ENCODE data around the gene DLGAP1.

The DLGAP1 gene

DNA sequence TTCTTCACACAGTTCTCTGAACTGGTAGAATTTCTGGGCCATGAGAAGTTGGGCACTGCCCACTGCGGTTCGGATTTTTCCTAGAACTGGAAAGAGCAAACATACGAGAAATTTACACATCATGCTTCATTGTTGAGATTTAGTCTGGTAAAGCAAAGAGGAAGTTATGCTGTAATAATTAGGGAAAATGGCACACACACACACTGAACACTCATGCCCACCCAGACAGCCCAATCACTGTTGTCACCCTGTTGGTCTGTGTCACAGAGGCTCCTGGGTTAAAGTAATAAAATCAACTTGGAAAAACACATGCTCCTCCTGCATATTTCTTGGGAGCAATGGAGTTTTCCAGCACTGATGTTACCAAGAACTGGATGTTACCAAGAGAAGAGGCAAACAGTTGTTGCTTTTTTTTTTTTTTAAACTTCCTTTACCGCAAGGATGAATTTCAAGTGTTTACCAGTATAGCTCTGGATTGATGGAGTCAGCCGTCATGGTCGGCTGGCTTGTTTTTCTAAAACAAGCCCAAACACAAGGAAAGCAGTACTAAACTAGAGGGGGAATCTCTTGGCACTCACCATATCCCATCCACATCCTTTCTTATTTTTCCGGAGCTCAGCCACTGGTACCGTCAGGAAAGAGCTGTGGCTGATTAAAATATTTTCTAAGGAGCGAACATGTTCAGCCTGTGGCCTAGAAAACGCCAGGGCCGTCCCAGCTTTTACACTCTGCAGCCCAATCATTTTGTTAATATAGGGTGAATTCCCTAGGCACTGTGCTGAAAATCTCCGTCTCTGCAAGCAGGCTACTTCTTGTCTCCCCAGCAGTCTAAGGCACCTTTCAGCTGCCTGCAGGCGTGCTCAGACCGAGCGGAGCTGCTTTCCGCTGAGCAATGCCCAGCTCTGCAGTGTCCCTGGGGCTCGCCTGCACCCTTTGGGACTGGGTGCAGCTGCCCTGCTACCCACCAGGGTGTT is 946.2 kb downstream of the DLGAP1 start:
- no peak for DNase-seq (ENCODE audit: low read depth)
- no peak overlapping the region for H3K4me3 ChIP-seq (ENCODE audit: control insufficient read depth, low read depth, low read length)
- TF ChIP-seq, protein P1, sequence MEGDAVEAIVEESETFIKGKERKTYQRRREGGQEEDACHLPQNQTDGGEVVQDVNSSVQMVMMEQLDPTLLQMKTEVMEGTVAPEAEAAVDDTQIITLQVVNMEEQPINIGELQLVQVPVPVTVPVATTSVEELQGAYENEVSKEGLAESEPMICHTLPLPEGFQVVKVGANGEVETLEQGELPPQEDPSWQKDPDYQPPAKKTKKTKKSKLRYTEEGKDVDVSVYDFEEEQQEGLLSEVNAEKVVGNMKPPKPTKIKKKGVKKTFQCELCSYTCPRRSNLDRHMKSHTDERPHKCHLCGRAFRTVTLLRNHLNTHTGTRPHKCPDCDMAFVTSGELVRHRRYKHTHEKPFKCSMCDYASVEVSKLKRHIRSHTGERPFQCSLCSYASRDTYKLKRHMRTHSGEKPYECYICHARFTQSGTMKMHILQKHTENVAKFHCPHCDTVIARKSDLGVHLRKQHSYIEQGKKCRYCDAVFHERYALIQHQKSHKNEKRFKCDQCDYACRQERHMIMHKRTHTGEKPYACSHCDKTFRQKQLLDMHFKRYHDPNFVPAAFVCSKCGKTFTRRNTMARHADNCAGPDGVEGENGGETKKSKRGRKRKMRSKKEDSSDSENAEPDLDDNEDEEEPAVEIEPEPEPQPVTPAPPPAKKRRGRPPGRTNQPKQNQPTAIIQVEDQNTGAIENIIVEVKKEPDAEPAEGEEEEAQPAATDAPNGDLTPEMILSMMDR (conservative IDR thresholded peaks at IDR 0.05; ENCODE audit: control insufficient read depth, insufficient read depth, low read depth, low read length) = no peak

DNA sequence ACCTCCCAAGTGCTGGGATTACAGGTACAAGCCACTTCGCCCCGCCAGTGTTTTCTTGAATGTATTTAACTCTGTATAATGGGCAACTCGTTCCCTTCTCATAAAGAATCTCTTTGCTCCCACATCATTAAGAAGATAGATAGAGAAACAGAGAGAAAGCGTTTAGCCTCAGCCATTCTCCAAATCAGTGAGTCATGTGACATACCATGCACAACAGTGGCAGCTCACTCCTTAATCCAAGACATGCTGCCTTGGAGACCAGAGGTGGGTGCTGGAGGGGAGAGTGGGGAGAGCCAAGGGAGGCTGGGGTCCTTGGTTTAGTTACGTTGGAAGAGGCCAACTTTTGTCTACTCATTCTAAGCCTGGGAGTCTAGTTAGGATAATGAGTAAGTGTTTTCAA is 950.5 kb downstream of the DLGAP1 start:
- no peak for DNase-seq (ENCODE audit: low read depth)
- TF ChIP-seq, protein P1 (conservative IDR thresholded peaks at IDR 0.05; ENCODE audit: control insufficient read depth, insufficient read depth, low read depth, low read length) = no peak
- no peak overlapping the region for H3K4me3 ChIP-seq (ENCODE audit: control insufficient read depth, low read depth, low read length)

DNA sequence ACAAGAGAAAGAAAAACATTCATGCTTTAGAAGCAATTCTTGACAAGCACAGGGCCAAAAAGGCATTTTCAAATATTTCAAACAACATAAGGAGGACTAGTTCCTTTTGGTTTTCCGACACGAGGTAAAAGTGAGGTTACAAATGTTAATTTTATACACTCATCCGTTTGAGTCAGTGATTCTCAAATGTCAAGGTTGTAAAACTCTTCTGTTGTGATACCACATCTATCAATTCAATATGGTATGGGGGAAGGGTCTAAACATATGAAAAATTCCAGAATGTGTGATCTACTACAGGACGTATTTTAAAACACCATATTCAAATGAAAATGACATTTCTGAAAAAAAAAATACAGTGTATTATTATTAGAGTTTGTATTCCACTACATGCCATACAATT is 952.5 kb downstream of the DLGAP1 start:
- TF ChIP-seq, protein P1 (conservative IDR thresholded peaks at IDR 0.05; ENCODE audit: control insufficient read depth, insufficient read depth, low read depth, low read length) = no peak
- no peak for DNase-seq (ENCODE audit: low read depth)
- H3K4me3 ChIP-seq (ENCODE audit: control insufficient read depth, low read depth, low read length) = no peak overlapping the region

DNA sequence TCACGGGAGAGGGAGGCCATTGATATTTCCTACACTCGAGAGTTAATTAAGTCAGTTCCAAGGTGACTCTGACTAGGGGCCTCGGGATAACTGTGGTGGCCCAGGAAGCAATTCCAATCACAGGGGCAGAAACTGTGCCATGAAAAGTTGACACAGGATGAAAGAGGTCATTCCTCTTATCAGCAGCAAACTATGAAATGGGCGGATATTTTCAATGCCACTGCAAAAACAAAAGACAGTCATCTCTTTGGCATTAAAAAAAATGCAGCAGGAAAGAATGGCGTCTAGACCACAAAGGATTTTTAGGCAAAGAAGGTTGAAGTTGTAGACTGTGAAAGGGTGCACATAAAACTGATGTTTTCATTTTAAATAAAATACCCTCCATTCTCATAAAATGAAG is 955.1 kb downstream of the DLGAP1 start:
- TF ChIP-seq, protein P1 (conservative IDR thresholded peaks at IDR 0.05; ENCODE audit: control insufficient read depth, insufficient read depth, low read depth, low read length) = no peak
- no peak for DNase-seq (ENCODE audit: low read depth)
- no peak overlapping the region for H3K4me3 ChIP-seq (ENCODE audit: control insufficient read depth, low read depth, low read length)

DNA sequence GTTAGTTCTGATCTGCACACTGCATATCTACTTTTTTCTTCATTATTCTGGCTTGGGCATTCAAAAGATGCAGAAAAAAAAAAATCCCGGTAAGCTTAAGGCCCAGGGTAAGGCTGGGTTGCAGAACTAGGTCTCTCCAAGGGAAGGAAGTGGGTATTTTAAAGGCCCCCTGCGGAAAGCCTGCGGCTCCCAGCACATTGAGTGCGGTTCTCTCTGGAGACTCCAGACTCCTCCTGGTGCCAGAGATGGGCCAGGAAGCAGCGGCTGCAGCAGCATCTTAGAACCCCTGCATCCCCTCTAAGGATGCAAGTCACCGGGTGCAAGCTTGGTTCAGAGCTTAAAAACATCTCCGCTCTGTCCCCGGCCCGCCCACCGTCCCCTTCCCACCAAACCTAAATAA is 955.6 kb downstream of the DLGAP1 start:
- H3K4me3 ChIP-seq (ENCODE audit: control insufficient read depth, low read depth, low read length) = peak overlapping the region; percentile 36
- TF ChIP-seq, protein P1 (conservative IDR thresholded peaks at IDR 0.05; ENCODE audit: control insufficient read depth, insufficient read depth, low read depth, low read length) = no peak
- no peak for DNase-seq (ENCODE audit: low read depth)

DNA sequence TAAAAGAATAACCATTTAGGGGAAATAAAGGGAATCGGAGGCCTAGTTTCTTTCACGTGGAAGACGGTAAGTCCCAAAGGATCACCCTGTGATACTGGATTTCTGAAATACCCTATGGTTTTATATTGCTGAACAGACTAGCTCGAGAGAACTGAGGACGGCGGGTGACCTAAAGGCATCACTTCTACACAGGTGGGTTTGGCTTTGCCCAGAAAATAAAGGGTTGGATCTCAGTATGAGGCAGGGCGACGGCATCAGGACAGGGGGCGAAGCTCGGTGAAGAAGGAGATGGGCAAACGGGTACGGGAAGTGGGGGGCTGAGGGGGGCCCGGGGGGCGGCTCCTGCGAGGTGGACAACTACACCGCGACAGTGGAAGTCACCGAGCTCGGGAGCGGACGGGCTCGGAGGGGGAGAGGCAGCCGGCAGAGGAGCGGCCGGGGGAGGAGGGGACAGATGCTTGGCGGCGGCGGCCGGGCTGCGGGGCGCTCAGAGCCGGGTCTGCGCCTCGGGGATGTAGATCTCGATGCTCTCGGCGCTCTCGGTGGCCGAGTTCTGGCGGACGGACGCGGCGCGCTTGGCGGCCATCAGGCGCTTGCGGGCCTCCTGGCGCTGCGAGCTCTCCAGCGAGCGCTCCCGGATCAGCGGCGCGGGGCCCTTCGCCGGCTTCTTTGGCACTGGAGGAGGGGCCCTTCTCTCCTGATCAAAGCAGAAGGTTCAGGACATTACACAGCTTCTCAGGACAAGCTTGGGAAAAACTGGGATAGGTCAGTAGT is 956.2 kb downstream of the DLGAP1 start:
- H3K4me3 ChIP-seq (ENCODE audit: control insufficient read depth, low read depth, low read length) = peak overlapping the region; percentile 36
- peak; percentile 43 for DNase-seq (ENCODE audit: low read depth)
- TF ChIP-seq, protein P1 (conservative IDR thresholded peaks at IDR 0.05; ENCODE audit: control insufficient read depth, insufficient read depth, low read depth, low read length) = no peak
